Measurements from ENCODE around the gene NEAT1. TPM values are rescaled to one million over a fixed set of nuclear protein-coding genes. Genes with fewer than 3 reads are reported as not detected.

Gene NEAT1
- total and polyA plus RNA-seq, 9 of the 15 experiments (the other 6 are each of a cell fraction or from before 2014, with no cell fraction given) = 20.1 to 389 (median 62.8) TPM

GRCh38 chr11:65468874-65469333 lies 46.3 kb downstream of the NEAT1 start (continued):
- TF ChIP-seq ZNF778 (CRISPR knock-in tag; IDR thresholded peaks at IDR 0.05) (no peak), ATF1 (CRISPR knock-in tag; IDR thresholded peaks at IDR 0.05) (no peak), ATF1 (tag; IDR thresholded peaks at IDR 0.05) (no peak), ZNF121 (CRISPR knock-in tag; conservative IDR thresholded peaks at IDR 0.05) (no peak), SRSF1 (IDR thresholded peaks at IDR 0.05; ENCODE audit: low read depth, low read length) (no peak), FIP1L1 (IDR thresholded peaks at IDR 0.05; ENCODE audit: low read depth, low read length, poor library complexity, severe bottlenecking) (no peak), PML (IDR thresholded peaks at IDR 0.05; ENCODE audit: low read length) (no peak), MNT (conservative IDR thresholded peaks at IDR 0.05) (peak in 1 of 2 experiments; percentile 45; a peak in 3 of 4 replicates), HCFC1 (IDR thresholded peaks at IDR 0.05; ENCODE audit: low read depth, low read length) (no peak), POLR2G (IDR thresholded peaks at IDR 0.05; ENCODE audit: low read depth, low read length) (no peak), ZFX (CRISPR knock-in tag; IDR thresholded peaks at IDR 0.05) (peak; percentile 36; the same call in 1 of the 2 replicates), GABPA (tag; conservative IDR thresholded peaks at IDR 0.05; ENCODE audit: low read depth) (no peak), ZNF239 (CRISPR knock-in tag; IDR thresholded peaks at IDR 0.05) (no peak), BCOR (IDR thresholded peaks at IDR 0.05) (no peak), ZNF561 (CRISPR knock-in tag; conservative IDR thresholded peaks at IDR 0.05) (no peak), RBM39 (optimal IDR thresholded peaks at IDR 0.05; ENCODE audit: low read depth, low read length) (no peak), MTA1 (IDR thresholded peaks at IDR 0.05; ENCODE audit: borderline replicate concordance) (no peak), E2F6 (IDR thresholded peaks at IDR 0.05; ENCODE audit: borderline replicate concordance in 1 of 2, extremely low read depth in 1 of 2, insufficient read depth in 1 of 2, insufficient read length in 1 of 2, low read depth in 1 of 2, low read length in 1 of 2, poor library complexity in 1 of 2, severe bottlenecking in 1 of 2) (peak in 1 of 2 experiments; percentile 31), CTBP1 (IDR thresholded peaks at IDR 0.05; ENCODE audit: borderline replicate concordance) (peak; percentile 74; the same call in 1 of the 2 replicates), FOXA3 (CRISPR knock-in tag; conservative IDR thresholded peaks at IDR 0.05 in 1 of 2, IDR thresholded peaks at IDR 0.05 in 1 of 2) (no peak), MYC (IDR thresholded peaks at IDR 0.05; ENCODE audit: low read depth, low read length) (peak; percentile 71), MYC (CRISPR knock-in tag; IDR thresholded peaks at IDR 0.05; ENCODE audit: borderline replicate concordance, low read depth) (no peak), PTRF (tag; IDR thresholded peaks at IDR 0.05) (no peak), SMAD3 (CRISPR knock-in tag; conservative IDR thresholded peaks at IDR 0.05) (no peak), PKNOX1 (IDR thresholded peaks at IDR 0.05) (peak; percentile 94), POLR2AphosphoS5 (IDR thresholded peaks at IDR 0.05; ENCODE audit: control insufficient read depth, insufficient read depth, low read depth, low read length) (no peak), NFRKB (IDR thresholded peaks at IDR 0.05; ENCODE audit: low read depth) (no peak), CAMTA2 (CRISPR knock-in tag; conservative IDR thresholded peaks at IDR 0.05) (no peak), NFE2L1 (tag; IDR thresholded peaks at IDR 0.05; ENCODE audit: borderline replicate concordance, low read depth) (no peak)

Measured in K562 (cell line).